ENCODE measurements around the gene CHRNA9.

DNA sequence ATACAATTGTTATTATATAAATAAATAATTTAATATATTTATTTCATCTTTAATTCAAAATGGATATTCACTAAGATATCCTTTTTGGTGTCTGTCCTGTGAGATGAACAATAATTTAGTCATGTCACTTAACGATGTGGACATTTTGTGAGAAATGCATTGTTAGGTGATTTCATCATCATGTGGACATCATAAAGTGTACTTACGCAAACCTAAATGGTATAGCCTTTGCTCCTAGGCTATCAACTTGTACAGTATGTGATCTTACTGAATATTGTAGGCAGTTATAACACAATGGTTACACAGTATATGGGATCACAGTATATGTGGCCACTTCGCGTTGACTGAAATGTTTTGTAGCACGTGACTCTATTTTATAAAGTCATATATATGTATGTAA is 20.2 kb upstream of the CHRNA9 start:
- TF ChIP-seq, protein P1, sequence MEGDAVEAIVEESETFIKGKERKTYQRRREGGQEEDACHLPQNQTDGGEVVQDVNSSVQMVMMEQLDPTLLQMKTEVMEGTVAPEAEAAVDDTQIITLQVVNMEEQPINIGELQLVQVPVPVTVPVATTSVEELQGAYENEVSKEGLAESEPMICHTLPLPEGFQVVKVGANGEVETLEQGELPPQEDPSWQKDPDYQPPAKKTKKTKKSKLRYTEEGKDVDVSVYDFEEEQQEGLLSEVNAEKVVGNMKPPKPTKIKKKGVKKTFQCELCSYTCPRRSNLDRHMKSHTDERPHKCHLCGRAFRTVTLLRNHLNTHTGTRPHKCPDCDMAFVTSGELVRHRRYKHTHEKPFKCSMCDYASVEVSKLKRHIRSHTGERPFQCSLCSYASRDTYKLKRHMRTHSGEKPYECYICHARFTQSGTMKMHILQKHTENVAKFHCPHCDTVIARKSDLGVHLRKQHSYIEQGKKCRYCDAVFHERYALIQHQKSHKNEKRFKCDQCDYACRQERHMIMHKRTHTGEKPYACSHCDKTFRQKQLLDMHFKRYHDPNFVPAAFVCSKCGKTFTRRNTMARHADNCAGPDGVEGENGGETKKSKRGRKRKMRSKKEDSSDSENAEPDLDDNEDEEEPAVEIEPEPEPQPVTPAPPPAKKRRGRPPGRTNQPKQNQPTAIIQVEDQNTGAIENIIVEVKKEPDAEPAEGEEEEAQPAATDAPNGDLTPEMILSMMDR (IDR thresholded peaks at IDR 0.05): no peak
- TF ChIP-seq POLR2AphosphoS5 (IDR thresholded peaks at IDR 0.05; ENCODE audit: low read depth, low read length) (no peak), TCF7L2 (IDR thresholded peaks at IDR 0.05; ENCODE audit: low read depth, low read length) (no peak)
- TF ChIP-seq, protein P2, sequence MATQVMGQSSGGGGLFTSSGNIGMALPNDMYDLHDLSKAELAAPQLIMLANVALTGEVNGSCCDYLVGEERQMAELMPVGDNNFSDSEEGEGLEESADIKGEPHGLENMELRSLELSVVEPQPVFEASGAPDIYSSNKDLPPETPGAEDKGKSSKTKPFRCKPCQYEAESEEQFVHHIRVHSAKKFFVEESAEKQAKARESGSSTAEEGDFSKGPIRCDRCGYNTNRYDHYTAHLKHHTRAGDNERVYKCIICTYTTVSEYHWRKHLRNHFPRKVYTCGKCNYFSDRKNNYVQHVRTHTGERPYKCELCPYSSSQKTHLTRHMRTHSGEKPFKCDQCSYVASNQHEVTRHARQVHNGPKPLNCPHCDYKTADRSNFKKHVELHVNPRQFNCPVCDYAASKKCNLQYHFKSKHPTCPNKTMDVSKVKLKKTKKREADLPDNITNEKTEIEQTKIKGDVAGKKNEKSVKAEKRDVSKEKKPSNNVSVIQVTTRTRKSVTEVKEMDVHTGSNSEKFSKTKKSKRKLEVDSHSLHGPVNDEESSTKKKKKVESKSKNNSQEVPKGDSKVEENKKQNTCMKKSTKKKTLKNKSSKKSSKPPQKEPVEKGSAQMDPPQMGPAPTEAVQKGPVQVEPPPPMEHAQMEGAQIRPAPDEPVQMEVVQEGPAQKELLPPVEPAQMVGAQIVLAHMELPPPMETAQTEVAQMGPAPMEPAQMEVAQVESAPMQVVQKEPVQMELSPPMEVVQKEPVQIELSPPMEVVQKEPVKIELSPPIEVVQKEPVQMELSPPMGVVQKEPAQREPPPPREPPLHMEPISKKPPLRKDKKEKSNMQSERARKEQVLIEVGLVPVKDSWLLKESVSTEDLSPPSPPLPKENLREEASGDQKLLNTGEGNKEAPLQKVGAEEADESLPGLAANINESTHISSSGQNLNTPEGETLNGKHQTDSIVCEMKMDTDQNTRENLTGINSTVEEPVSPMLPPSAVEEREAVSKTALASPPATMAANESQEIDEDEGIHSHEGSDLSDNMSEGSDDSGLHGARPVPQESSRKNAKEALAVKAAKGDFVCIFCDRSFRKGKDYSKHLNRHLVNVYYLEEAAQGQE (IDR thresholded peaks at IDR 0.05; ENCODE audit: insufficient read depth in 1 of 2, low read depth in 2 of 2, low read length in 1 of 2): no peak
